Eye (tissue), 1 donor: ENCODE measurements around the gene ATP6V1B1.

Experiments
- DNase-seq: peaks from one replicate; pipeline ENCODE4 v3.0.0-alpha.2; 2015

ATP6V1B1 gene

DNA sequence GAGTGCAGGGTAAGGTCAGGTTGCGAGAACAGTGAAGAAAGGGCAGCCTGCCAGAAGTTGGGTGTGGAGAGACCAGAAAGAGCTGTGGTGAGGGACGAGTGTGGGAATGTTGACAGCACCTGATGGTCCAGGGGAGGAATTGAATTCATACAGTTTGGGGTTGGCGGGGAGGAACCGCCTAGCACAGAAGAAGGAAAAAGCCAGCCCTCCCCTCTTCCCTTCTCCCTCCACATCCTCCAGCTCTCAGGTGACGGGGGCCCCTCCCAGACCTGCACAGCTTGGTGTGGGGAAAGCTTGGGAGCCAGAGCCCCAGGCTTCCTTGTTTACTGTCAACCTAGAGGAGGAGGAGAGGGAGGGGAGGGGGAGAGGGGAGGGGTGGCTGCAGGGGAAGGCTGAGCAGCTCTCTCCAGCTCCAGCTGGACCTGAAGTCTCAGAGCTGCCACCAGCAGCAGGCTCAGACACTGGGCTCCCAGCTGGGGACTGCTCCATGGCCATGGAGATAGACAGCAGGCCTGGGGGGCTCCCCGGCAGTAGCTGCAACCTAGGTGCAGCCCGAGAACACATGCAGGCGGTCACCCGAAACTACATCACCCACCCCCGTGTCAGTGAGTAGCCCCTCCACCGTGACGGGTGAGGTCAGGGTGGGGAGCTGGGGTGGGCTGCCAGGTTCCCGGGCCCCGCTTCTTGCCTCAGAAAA lies at the start of gene ATP6V1B1:
ATP6V1B1 (plus strand) TSS at position 433 of the 697 bp plus-strand sequence; CDS start at position 488, 55 bp downstream.
- DNase-seq: peak; percentile 85

DNA sequence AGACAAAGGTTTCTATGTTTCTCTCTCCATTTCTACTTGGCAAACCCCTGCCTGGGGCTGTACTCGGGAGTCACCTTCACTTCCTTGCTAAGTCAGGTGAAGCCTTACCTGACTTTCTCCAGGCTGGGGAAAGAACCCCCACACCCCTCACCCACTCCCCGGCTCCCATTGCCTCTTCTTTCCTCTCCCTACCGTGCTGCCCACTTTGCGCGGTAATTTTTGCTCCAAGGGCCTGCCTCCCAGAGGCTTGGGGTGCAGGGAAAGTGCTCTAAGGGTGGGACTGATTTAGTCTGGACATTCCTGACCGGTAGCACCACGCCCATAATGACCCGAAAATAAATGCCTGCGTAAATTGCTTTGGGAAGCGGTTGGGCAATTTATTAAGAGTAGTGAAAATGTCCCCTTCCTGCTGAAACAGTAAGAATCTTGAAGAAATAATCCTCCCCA lies 49.1 kb upstream of the ATP6V1B1 start:
- DNase-seq: peak; percentile 49

DNA sequence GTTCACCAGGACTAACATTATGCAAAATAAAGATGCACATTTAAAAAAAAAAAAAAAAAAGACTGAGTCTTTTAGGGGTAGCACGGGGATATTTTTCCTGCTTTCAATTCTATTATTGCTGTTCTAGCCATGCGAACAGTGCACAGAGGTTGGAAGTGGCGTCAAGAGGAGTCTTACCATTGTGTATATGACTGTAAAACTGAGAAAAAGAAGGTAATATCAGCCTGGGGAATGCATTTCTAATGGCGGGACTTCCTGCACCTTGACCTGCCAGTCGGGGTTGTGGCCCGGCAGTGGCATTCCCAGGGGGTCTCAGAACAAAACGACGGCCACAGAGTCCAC lies 48.5 kb upstream of the ATP6V1B1 start:
- DNase-seq: no peak

DNA sequence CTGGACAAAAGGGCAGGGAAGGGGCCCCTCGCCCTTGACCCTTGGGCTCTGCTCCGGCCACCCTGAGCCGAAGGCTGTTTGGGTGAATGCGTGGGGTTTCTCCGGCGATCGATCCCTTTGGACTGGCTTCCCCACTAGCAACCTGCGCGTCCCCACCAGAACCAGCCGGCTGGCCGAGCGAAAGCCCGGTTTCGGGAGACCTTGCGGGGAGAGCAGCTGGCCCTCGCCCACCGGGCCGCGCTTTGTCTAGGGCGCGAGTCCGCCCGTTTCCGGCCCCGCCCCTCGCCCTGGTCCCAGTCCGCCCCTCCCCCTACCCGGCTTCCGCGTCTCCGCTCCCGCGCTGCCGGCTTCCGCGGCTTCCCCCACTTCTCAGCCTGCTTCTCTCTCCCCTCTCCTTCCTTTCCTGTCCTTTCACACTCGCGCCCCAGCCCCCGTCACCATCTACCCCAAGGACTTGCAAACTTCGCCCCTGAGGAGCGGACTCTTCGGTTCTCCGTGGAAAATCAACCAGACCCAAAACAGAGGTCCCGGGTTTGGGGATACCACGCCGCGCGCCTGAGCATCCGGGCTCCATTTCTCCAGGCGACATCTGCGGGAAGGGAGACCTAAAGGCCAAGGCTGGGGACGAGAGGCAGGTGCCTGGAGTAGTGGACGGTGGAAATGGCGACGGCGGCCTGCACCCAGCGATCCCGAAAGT lies 48.0 kb upstream of the ATP6V1B1 start:
- peak; percentile 91 for DNase-seq

DNA sequence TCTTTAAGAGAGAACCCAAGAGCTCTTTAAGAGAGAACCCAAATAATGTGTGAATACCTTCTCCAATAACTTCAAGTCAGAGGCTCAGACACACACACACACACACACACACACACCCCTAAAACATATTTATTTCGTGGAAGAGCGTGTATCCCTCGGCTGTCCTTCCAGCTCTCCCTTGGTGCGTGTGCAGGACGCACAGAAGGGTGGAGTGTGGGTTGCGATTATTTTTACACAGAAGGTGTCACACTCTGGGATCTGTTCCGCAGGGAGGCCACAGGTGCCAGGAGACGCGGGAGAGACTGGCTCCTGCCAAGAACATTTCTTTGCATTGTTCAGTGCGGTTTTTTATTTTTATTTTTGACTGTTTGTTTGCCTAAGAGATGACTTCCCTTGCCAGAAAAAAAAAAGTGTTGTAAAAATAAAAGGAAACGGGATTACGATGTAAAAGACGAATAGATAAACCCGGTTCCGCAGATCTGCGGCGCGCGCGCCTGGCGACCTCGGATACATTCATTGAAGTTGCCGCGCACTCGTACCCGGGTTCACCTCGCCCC lies 47.3 kb upstream of the ATP6V1B1 start:
- peak; percentile 80 for DNase-seq

- no peak for DNase-seq
Measured at GRCh38 chr2:70888923-70889715, 46.6 kb upstream of the ATP6V1B1 start.

DNA sequence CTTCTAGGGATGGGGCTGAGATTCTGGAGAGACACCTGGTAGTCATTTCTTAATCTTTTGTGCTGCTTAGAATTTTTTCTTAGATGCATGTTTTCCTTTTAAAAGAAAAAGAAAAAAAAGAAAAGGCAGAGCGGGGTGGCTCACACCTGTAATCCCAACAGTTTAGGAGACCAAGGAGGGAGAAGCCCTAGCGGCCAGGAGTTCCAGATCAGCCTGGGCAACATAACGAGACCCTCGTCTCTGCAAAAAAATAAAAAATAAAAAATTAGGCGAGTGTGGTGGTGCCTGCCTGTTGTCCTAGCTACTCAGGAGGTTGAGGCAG lies 46.0 kb upstream of the ATP6V1B1 start:
- no peak for DNase-seq

GRCh38 chr2:70890469-70891065 lies 45.1 kb upstream of the ATP6V1B1 start:
- DNase-seq: no peak

DNA sequence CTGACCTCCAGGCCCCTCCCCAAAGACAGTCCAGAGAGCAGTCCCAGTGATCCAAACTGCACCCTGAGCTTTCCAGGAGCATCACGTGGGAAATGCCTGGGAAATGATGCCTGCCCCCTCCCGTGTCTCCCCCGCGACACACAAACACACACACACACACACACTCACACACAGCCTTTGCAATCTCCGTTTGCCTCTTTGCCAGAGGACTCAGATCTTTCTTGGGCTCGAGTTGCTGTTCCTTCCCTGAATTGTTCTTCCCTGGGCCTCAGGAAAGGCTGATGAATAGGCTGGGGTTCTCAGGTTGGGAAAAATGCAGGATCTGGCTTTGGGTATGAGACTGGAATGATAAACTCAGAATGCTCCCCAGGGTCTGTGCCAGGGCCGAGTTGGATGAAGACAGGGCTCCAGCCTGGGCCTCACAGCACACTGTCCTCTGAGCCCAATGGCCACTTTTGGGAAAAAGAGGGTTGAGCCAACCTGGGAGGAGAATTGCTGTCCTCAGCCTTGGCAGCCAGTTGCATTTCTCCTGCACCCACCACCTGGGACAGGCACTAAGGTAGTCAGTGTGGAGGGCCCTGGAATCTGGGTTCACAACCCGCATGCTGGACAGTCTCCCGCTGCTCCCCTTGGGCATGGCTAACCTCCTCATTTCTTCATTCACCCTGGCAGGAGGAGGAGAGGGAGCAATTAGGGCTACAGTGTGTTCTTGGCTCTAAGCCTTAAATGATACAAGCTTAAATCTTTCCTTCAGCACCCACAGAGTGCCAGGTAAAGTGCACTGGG lies 43.9 kb upstream of the ATP6V1B1 start:
- peak; percentile 6 for DNase-seq

- no peak for DNase-seq
Measured at GRCh38 chr2:70892750-70893149, 43.0 kb upstream of the ATP6V1B1 start.

GRCh38 chr2:70893186-70893585 lies 42.5 kb upstream of the ATP6V1B1 start:
- no peak for DNase-seq

GRCh38 chr2:70894765-70895164 lies 40.9 kb upstream of the ATP6V1B1 start:
- no peak for DNase-seq

GRCh38 chr2:70895249-70895648 lies 40.5 kb upstream of the ATP6V1B1 start:
- peak; percentile 3 for DNase-seq

- peak; percentile 20 for DNase-seq
Measured at GRCh38 chr2:70895998-70896764, 39.5 kb upstream of the ATP6V1B1 start.

GRCh38 chr2:70896765-70897202 lies 38.9 kb upstream of the ATP6V1B1 start:
- DNase-seq: no peak

DNA sequence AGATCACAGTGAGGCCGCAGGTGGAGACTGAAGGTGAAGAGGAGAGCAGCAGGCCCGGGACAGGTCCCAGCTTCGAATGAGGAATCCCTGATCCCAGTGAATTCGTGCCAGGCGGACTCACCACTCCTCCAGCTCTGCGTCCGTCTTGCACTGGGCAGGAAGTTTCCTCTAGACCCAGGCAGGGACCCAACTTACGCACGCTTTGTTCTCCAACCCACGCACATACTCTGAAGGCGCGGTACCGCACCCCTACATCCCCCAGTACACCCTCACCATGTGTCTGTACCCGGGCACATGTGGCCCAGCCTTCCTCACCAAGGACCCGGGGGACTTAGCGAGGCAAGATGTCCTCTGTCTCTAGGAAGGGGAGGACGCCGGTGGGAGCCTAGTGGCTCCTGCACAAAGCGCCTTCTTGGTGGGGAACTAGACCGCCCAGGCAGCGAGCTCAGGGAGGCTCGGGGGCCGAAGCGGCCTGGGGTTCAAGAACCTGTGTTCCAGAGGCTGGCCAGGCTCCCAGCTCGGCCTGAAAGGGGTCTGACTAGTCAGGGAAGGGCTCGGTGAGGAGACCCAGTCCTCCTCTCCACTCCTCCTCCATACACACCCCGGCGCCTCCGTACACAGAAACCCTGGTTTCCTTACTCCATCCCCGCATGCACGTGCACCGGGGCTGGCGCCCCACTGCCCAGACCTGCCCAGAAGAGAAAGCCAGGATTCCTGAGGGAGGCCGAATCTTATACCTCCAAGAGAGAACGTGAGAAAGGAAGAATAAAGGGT lies 38.3 kb upstream of the ATP6V1B1 start:
- peak; percentile 49 for DNase-seq

DNA sequence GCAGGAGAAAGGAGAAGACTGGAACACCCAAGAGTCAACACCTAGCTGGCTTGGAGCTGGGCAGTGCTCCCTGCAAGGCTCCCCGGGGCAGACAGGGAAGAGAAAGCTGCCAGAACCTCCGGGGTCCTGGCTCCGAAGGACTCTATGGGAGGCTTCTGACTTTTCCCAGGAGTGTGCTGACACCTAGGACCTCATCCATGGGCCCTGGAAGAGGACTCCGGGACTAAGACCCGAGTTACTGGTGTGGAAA lies 37.8 kb upstream of the ATP6V1B1 start:
- DNase-seq: peak; percentile 42

GRCh38 chr2:70898363-70899240 lies 37.1 kb upstream of the ATP6V1B1 start:
- peak; percentile 53 for DNase-seq

DNA sequence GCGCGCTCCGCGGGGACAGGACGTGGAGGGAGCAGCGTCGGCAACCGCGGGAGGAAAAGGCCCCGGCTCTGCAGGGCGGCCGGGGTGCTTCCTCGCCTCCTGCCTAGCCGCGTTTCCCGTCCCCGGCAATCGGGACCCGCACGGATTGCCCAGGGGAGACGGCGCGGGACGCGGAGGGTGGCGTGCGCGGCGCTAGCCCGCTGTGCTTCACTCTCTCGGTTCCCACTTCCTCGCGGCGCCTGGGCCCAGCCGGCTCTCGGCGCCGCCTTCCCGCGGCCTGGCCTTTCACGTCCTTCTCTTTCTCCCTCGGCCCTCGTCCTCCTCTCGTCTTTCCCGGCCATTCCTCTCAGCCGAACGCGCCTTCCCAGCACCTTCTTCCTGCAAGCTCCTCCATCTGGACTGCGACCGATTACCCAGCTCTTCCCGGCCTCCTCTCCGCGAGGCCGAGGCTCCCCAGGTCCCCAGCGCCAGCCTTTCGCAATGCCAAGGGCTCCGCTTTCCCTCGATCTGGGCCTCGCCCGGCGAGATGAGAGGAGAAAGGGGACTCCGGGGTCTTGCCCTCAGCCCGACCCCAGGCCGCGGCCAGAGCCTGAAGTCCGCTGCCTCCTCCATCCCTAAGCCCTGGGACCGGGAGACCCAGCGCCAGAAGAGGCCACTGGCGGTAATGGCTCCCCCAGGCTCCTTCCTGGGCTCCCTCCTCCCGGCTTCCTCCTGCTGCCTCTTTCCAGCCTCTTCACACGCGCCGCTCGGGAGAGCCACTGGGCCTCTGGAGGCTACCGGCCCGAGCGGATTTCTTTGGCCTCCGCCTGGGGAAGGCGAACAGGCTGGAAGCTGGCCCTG lies 34.3 kb upstream of the ATP6V1B1 start:
- peak; percentile 84 for DNase-seq
